ENCODE measurements around the gene GPR35.

GPR35 gene

DNA sequence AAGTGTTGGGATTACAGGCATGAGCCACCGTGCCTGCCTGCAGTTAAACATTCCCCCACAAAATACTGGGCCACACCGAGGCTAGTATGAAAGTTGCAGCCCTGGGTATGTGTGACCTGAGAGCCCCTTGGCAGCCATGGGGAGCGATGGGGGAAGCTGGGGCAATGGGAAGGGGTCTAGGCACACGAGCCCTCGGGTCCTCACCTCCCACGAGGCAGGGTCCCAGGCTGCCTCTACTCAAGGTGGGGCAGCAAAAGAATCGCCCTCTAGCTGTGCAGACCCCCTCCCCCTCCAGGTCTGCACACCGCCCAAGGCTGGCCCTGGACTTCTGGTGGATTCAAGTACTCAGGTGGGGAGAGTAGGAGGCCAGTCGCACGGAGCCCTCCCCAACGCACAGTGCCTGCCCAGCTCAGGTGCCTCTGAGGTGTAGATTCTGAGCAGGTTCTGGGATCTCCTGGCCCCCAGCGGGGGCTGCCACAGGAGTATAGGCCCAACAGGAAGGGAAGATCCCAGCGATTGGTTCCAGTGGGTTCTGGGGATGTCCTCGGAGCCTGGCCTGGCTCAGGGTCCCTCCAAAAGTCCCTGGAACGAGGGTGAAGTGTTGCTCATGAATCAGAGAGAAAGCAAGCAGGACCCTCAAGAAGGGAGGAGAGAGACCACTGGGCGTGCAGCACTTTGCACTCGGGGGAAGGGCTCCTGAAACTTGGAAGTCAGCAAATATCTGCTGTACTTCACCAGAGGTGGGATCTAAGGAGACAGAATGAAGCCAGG, 2.6 kb downstream of the GPR35 start:
- Histone ChIP-seq H3K27ac (ENCODE audit: low read depth, low read length) (no peak overlapping the region), H3K4me3 (ENCODE audit: low read depth, low read length) (no peak overlapping the region), H3K4me1 (ENCODE audit: control insufficient read depth, insufficient read depth, low read length, unreplicated experiment) (no peaks in the 10 kb centered on the region), H2AFZ (ENCODE audit: low read length, unreplicated experiment) (no peak overlapping the region), H3K36me3 (ENCODE audit: insufficient read depth, low read length) (no peaks in the 10 kb centered on the region), H3K79me2 (ENCODE audit: control insufficient read depth, insufficient read depth, low read length, unreplicated experiment) (no peaks in the 10 kb centered on the region), H3K27me3 (ENCODE audit: insufficient read depth, low read length) (no peaks in the 10 kb centered on the region)

DNA sequence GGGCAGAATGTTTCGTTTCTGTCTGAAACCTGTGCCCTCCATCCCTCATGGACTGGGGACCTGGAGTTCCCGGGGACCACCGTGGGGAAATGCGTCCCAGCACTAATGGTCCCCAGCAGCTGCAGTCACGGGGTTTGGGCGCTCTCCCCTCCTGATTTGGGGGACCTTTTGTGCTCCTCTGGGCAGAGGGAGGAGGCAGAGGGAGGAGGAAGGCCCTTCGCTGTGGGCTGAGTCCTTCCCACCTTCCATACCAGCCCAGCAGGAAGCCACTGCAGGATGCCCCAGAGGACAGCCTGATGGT, 3.2 kb downstream of the GPR35 start:
- H3K27ac ChIP-seq (ENCODE audit: low read depth, low read length) = no peak overlapping the region
- H3K36me3 ChIP-seq (ENCODE audit: insufficient read depth, low read length) = no peaks in the 10 kb centered on the region
- no peaks in the 10 kb centered on the region for H3K27me3 ChIP-seq (ENCODE audit: insufficient read depth, low read length)
- no peaks in the 10 kb centered on the region for H3K4me1 ChIP-seq (ENCODE audit: control insufficient read depth, insufficient read depth, low read length, unreplicated experiment)
- H3K79me2 ChIP-seq (ENCODE audit: control insufficient read depth, insufficient read depth, low read length, unreplicated experiment) = no peaks in the 10 kb centered on the region
- no peak overlapping the region for H2AFZ ChIP-seq (ENCODE audit: low read length, unreplicated experiment)
- no peak overlapping the region for H3K4me3 ChIP-seq (ENCODE audit: low read depth, low read length)

DNA sequence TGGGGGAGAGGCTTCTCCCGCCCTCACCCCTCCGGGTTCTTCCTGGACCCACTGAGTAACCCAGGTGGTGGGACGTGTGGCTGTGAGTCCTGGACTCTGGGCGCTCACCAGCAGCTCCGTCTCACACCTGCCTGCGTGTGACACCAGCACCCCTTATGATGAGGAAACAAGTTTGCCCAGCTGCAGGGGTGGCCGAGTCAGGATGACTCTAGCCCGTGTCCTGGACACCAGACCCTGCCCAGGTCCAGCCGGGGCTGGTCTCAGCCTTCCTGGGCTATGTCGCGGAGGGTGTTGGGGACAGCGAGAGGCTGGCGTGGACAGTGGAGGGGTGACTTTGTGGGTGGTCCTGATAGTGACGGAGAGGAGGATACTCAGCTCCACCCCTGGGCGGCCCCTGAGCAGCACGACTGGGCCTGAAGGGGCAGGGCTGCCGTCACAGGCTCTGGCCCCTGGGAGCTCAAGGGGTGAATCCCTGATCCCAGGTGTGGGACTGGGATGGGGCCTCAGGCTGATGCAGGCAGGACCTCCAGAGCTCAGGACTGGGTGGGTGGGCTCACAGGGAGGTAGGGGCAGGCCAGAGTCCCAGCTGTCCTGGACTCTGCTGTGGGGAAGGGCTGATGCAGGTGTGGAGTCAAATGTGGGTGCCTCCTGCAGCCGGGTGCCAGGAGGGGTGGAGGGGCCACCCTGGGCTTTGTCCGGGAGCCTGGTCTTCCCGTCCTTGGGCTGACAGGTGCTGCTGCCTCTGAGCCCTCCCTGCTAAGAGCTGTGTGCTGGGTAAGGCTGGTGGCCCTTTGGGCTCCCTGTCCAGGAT, 3.7 kb downstream of the GPR35 start:
- Histone ChIP-seq H3K36me3 (ENCODE audit: insufficient read depth, low read length) (no peaks in the 10 kb centered on the region), H2AFZ (ENCODE audit: low read length, unreplicated experiment) (no peak overlapping the region), H3K79me2 (ENCODE audit: control insufficient read depth, insufficient read depth, low read length, unreplicated experiment) (no peaks in the 10 kb centered on the region), H3K4me1 (ENCODE audit: control insufficient read depth, insufficient read depth, low read length, unreplicated experiment) (no peaks in the 10 kb centered on the region), H3K27ac (ENCODE audit: low read depth, low read length) (no peak overlapping the region), H3K27me3 (ENCODE audit: insufficient read depth, low read length) (no peaks in the 10 kb centered on the region), H3K4me3 (ENCODE audit: low read depth, low read length) (no peak overlapping the region)

DNA sequence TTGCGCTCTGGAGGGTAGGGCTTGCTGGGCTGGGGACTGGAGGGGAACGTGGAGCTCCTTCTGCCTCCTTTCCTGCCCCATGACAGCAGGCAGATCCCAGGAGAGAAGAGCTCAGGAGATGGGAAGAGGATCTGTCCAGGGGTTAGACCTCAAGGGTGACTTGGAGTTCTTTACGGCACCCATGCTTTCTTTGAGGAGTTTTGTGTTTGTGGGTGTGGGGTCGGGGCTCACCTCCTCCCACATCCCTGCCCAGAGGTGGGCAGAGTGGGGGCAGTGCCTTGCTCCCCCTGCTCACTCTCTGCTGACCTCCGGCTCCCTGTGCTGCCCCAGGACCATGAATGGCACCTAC, 4.3 kb downstream of the GPR35 start:
- no peak overlapping the region for H2AFZ ChIP-seq (ENCODE audit: low read length, unreplicated experiment)
- H3K4me1 ChIP-seq (ENCODE audit: control insufficient read depth, insufficient read depth, low read length, unreplicated experiment) = no peaks in the 10 kb centered on the region
- no peaks in the 10 kb centered on the region for H3K27me3 ChIP-seq (ENCODE audit: insufficient read depth, low read length)

DNA sequence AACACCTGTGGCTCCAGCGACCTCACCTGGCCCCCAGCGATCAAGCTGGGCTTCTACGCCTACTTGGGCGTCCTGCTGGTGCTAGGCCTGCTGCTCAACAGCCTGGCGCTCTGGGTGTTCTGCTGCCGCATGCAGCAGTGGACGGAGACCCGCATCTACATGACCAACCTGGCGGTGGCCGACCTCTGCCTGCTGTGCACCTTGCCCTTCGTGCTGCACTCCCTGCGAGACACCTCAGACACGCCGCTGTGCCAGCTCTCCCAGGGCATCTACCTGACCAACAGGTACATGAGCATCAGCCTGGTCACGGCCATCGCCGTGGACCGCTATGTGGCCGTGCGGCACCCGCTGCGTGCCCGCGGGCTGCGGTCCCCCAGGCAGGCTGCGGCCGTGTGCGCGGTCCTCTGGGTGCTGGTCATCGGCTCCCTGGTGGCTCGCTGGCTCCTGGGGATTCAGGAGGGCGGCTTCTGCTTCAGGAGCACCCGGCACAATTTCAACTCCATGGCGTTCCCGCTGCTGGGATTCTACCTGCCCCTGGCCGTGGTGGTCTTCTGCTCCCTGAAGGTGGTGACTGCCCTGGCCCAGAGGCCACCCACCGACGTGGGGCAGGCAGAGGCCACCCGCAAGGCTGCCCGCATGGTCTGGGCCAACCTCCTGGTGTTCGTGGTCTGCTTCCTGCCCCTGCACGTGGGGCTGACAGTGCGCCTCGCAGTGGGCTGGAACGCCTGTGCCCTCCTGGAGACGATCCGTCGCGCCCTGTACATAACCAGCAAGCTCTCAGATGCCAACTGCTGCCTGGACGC, 4.9 kb downstream of the GPR35 start:
- Histone ChIP-seq H3K79me2 (ENCODE audit: control insufficient read depth, insufficient read depth, low read length, unreplicated experiment) (no peaks in the 10 kb centered on the region), H3K4me1 (ENCODE audit: control insufficient read depth, insufficient read depth, low read length, unreplicated experiment) (no peaks in the 10 kb centered on the region), H3K27me3 (ENCODE audit: insufficient read depth, low read length) (no peaks in the 10 kb centered on the region), H3K36me3 (ENCODE audit: insufficient read depth, low read length) (no peaks in the 10 kb centered on the region), H3K27ac (ENCODE audit: low read depth, low read length) (no peak overlapping the region), H2AFZ (ENCODE audit: low read length, unreplicated experiment) (no peak overlapping the region), H3K4me3 (ENCODE audit: low read depth, low read length) (no peak overlapping the region)

More for the DNA sequence above, 4.3 kb downstream of the GPR35 start:
- Histone ChIP-seq H3K27ac (ENCODE audit: low read depth, low read length) (no peak overlapping the region), H3K79me2 (ENCODE audit: control insufficient read depth, insufficient read depth, low read length, unreplicated experiment) (no peaks in the 10 kb centered on the region), H3K4me3 (ENCODE audit: low read depth, low read length) (no peak overlapping the region), H3K36me3 (ENCODE audit: insufficient read depth, low read length) (no peaks in the 10 kb centered on the region)

DNA sequence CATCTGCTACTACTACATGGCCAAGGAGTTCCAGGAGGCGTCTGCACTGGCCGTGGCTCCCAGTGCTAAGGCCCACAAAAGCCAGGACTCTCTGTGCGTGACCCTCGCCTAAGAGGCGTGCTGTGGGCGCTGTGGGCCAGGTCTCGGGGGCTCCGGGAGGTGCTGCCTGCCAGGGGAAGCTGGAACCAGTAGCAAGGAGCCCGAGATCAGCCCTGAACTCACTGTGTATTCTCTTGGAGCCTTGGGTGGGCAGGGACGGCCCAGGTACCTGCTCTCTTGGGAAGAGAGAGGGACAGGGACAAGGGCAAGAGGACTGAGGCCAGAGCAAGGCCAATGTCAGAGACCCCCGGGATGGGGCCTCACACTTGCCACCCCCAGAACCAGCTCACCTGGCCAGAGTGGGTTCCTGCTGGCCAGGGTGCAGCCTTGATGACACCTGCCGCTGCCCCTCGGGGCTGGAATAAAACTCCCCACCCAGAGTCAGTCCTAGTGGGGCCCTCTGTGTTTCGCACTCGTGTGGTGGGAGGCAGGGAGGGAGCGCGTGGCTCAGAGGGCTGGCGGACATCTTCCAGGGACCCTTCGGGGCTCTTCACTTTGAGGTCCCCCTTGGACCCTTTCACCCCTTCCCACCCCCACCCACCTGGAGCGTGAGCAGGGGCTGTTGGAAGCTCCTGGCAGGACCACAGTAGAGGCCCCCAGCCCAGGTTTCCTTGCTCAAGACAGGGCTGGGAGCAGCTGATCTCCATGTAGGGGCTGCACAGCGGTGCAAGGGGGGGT, 5.7 kb downstream of the GPR35 start:
- no peaks in the 10 kb centered on the region for H3K36me3 ChIP-seq (ENCODE audit: insufficient read depth, low read length)
- H3K79me2 ChIP-seq (ENCODE audit: control insufficient read depth, insufficient read depth, low read length, unreplicated experiment) = no peaks in the 10 kb centered on the region
- no peaks in the 10 kb centered on the region for H3K27me3 ChIP-seq (ENCODE audit: insufficient read depth, low read length)
- no peaks in the 10 kb centered on the region for H3K4me1 ChIP-seq (ENCODE audit: control insufficient read depth, insufficient read depth, low read length, unreplicated experiment)
- H3K27ac ChIP-seq (ENCODE audit: low read depth, low read length) = no peak overlapping the region
- no peak overlapping the region for H3K4me3 ChIP-seq (ENCODE audit: low read depth, low read length)
- H2AFZ ChIP-seq (ENCODE audit: low read length, unreplicated experiment) = no peak overlapping the region

DNA sequence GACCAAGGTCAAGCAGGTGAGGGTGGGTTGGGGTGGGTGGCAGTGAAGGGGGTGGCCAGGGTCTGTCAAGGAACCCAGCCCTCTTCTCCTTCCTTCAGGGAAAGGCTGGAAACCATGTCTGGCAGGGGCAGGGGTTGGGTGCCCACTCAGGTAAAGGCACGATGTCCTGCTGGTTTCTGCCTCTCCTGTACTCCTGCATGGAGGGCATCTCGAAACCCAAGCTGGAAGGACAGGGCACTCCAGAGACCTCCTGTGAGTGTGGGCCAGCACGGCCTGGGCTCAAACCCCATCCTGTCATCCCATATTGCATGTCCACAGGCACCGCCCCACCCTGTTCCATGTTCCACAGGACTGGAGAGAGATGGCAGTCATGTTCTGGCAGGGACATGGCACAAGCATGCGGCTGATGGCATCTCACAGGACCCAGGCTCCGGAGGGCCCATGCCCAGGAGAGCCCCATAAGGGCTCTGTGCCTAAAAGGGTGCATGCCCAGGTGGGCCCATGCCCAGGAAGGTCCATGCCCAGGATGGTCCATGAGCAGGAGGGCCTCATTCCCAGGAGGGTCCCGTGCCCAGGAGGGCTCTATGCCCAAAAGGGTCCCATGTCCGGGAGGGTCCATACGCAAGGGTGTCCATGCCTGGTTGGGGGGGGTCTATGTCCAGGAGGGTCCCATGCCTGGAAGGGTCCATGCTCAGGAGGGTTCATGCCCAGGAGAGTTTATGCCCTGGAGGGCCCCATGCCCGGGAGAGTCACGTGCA, 6.4 kb downstream of the GPR35 start:
- no peaks in the 10 kb centered on the region for H3K79me2 ChIP-seq (ENCODE audit: control insufficient read depth, insufficient read depth, low read length, unreplicated experiment)

DNA sequence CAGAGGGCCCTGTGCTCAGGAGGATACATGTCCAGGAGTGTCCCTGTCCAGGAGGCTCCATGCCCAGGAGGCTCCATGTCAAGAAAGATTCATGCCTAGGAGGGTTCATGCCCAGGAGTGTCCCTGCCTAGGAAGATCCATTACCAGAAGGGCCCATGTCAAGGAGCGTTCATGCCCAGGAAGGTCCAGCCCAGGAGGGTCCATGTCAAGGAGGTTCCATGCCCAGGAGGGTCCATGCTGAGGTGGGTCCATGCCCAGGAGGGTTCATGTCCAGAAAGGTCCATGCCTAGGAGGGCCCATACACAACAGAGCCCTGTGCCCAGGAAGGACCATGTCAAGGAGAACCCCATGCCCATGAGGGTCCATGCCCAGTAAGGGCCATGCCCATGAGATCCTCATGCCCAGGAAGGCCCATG, 7.0 kb downstream of the GPR35 start:
- Histone ChIP-seq H3K79me2 (ENCODE audit: control insufficient read depth, insufficient read depth, low read length, unreplicated experiment) (no peaks in the 10 kb centered on the region), H3K36me3 (ENCODE audit: insufficient read depth, low read length) (no peaks in the 10 kb centered on the region), H3K27me3 (ENCODE audit: insufficient read depth, low read length) (peaks cover 8% of the 10 kb centered on the region; the same call in 1 of the 2 replicates), H3K4me3 (ENCODE audit: low read depth, low read length) (no peak overlapping the region), H3K27ac (ENCODE audit: low read depth, low read length) (no peak overlapping the region), H3K4me1 (ENCODE audit: control insufficient read depth, insufficient read depth, low read length, unreplicated experiment) (no peaks in the 10 kb centered on the region), H2AFZ (ENCODE audit: low read length, unreplicated experiment) (no peak overlapping the region)

More for the DNA sequence above, 6.4 kb downstream of the GPR35 start:
- H3K27me3 ChIP-seq (ENCODE audit: insufficient read depth, low read length) = peaks cover 2% of the 10 kb centered on the region; the same call in 1 of the 2 replicates
- no peaks in the 10 kb centered on the region for H3K36me3 ChIP-seq (ENCODE audit: insufficient read depth, low read length)
- H3K27ac ChIP-seq (ENCODE audit: low read depth, low read length) = no peak overlapping the region
- H3K4me3 ChIP-seq (ENCODE audit: low read depth, low read length) = no peak overlapping the region
- no peaks in the 10 kb centered on the region for H3K4me1 ChIP-seq (ENCODE audit: control insufficient read depth, insufficient read depth, low read length, unreplicated experiment)
- no peak overlapping the region for H2AFZ ChIP-seq (ENCODE audit: low read length, unreplicated experiment)

DNA sequence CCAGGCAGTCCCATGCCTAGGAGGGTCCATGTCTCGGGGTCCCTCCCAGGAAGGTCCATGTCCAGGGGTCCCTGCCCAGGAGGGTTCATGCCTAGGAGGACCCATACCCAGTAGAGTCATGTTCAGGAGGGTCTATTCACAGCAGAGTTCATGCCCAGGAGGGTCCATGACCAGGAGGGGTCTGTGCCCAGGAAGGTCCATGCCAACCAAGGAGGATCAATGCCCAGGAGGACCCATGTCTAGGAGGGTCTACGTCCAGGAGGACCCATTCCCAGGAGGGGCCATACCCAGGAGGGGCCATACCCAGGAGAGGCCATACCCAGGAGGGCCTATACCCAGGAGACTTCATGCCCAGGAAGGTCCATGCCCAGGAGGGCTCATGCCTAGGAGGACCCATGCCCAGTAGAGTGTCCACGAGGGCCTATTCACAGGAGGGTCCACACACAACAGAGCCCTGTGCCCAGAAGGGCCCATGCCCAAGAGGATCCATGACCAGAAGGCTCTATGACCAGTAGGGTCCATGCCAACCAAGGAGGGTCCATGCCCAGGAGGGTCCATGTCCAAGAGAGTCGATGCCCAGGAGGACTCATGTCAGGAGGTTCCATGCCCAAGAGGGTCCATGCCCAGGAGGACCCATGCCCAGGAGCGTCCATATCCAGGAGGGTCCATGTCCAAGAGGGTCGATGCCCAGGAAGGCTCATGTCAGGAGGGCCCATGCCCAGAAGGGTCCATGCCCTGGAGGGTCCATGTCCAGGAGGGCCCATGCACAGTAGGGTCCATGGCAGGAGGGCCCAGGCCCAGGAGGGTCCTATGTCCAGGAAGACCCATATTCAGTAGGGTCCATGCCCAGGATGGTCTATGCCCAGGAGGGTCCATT, 10.1 kb downstream of the GPR35 start:
- Histone ChIP-seq H3K27me3 (ENCODE audit: insufficient read depth, low read length) (peaks cover 27% of the 10 kb centered on the region), H2AFZ (ENCODE audit: low read length, unreplicated experiment) (no peak overlapping the region), H3K4me3 (ENCODE audit: low read depth, low read length) (no peak overlapping the region), H3K36me3 (ENCODE audit: insufficient read depth, low read length) (no peaks in the 10 kb centered on the region), H3K27ac (ENCODE audit: low read depth, low read length) (no peak overlapping the region), H3K4me1 (ENCODE audit: control insufficient read depth, insufficient read depth, low read length, unreplicated experiment) (no peaks in the 10 kb centered on the region), H3K79me2 (ENCODE audit: control insufficient read depth, insufficient read depth, low read length, unreplicated experiment) (no peaks in the 10 kb centered on the region)
